Glutamatergic neuron (in vitro differentiated cells): ENCODE data around the gene TRIM38. TPM values are rescaled to one million over a fixed set of nuclear protein-coding genes. Genes with fewer than 3 reads are reported as not detected.

Experiments
- DNase-seq: peaks from one replicate; pipeline ENCODE4 v3.0.0; 2022
- H3K27ac Mint-ChIP-seq: one replicate; pipeline ENCODE4 v1.8.0; 2020; ENCODE audit warnings: mild to moderate bottlenecking, mixed read lengths, inconsistent platforms; ENCODE audit not compliant: unreplicated experiment
- H3K27me3 Mint-ChIP-seq: one replicate; pipeline ENCODE4 v1.8.0; 2020; ENCODE audit warnings: mild to moderate bottlenecking, moderate library complexity, mixed read lengths, inconsistent platforms; ENCODE audit not compliant: unreplicated experiment
- H3K36me3 Mint-ChIP-seq: one replicate; pipeline ENCODE4 v1.8.0; 2020; ENCODE audit warnings: mild to moderate bottlenecking, mixed read lengths, inconsistent platforms; ENCODE audit not compliant: unreplicated experiment
- H3K4me1 Mint-ChIP-seq: one replicate; pipeline ENCODE4 v1.8.0; 2020; ENCODE audit warnings: mild to moderate bottlenecking, low read depth, mixed read lengths, inconsistent platforms; ENCODE audit not compliant: unreplicated experiment
- H3K4me3 Mint-ChIP-seq: one replicate; pipeline ENCODE4 v1.8.0; 2020; ENCODE audit warnings: mild to moderate bottlenecking, mixed read lengths, inconsistent platforms; ENCODE audit not compliant: unreplicated experiment
- H3K9me3 Mint-ChIP-seq: one replicate; pipeline ENCODE4 v1.8.0; 2020; ENCODE audit warnings: mild to moderate bottlenecking, moderate library complexity, mixed read lengths, inconsistent platforms; ENCODE audit not compliant: unreplicated experiment
- CTCF ChIP-seq: fragments of 200-600 bp; sonication (generic); IDR thresholded peaks from one replicate; pipeline ENCODE4 v1.5.0; 2021; ENCODE audit not compliant: partially characterized antibody, unreplicated experiment
- long read RNA-seq: library from polyadenylated mRNA; unstranded; transcript quantifications from one replicate; pipeline ENCODE4 v2.0.0, GENCODE V29; 2020; ENCODE audit not compliant: unreplicated experiment
- total RNA-seq: library from RNA; stranded (reverse); fragmentation: NEBNext Ultra II Directional; extraction: Animal tissue kit (Norgen Biotek cat#: 25700); gene quantifications from one replicate; pipeline ENCODE4 v1.2.1, GENCODE V29; 2021; ENCODE audit not compliant: unreplicated experiment

Gene TRIM38, protein sequence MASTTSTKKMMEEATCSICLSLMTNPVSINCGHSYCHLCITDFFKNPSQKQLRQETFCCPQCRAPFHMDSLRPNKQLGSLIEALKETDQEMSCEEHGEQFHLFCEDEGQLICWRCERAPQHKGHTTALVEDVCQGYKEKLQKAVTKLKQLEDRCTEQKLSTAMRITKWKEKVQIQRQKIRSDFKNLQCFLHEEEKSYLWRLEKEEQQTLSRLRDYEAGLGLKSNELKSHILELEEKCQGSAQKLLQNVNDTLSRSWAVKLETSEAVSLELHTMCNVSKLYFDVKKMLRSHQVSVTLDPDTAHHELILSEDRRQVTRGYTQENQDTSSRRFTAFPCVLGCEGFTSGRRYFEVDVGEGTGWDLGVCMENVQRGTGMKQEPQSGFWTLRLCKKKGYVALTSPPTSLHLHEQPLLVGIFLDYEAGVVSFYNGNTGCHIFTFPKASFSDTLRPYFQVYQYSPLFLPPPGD
- 0.05 TPM for total RNA-seq
- long read RNA-seq: 0 reads

DNA sequence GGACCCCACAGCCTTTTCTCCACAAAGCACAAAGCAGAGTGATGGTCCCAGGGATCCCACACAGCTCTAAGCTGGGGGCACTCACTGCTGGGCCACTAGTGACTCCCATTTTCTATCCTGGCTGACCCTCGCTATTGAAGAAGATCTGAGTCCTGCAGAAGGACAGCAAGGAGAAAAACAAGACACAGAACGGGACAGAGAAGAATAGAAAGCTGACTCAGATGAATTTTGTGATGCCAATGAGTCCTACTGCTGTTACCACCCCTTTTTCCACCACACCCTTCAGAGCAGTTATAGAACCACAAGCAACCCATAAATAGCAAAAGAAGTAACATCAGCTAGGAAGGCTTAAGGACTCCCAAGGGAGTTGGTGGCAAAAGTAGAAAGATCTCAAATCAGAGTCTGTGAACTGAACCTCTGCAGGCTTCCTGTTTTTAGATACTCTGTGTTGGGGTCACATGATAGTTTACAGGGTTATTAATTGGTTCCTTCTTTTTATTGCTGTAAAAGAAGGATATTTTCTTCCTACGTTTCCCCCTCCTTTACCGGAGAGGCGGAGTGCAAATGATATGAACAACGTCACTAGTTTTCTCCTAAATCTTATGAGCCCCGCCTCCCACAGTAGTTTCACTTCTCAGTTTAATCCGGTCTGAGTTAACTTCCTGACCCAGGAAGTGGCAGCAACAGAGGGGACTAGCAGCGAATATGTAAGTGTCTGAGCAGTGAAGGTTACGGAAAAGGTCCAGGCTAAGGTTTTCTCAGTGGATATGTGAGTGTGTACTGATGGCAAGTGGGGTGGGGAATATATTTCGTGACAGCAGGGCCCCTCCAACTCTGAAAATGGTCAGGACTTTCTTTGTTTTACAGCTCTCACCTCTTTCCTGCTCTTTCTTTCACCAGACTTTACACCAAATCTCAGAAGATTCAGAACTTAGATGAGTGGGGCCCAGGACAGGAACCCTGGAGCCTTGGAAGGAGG, at the start of gene TRIM38:
TRIM38 (plus strand) TSS at position 654 of the 979 bp plus-strand sequence. CDS start 3,721 bp downstream, outside the sequence.
- Mint-ChIP-seq H3K27ac (no peak within 1 kb of the TSS), H3K27me3 (peaks cover 3% of the 10 kb centered on the region), H3K4me3 (no peak within 1 kb of the TSS), H3K4me1 (peaks cover 5% of the 10 kb centered on the region), H3K9me3 (peaks cover 4% of the 10 kb centered on the region), H3K36me3 (peaks cover 24% of the 10 kb centered on the region)
- DNase-seq: no peak
- TF ChIP-seq CTCF: no peak

DNA sequence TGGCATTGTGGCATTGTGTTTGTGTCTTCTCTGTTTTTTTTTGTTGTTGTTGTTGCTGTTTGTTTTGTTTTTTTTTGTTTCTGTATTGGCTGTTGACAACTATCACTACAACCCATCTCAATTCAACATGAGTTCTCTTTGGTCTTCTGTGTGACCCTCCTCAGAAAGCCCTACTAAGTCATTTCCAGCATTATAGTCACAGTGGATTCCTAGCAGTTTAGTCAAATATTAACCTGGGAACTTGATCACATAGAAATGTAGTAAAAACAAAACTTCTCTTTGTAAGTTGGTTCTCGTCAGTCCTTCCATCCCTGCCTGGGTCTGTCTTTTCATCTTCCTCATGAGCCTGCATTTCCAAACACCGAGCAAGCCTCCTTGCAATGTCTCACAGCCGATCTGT, 48.9 kb upstream of the TRIM38 start:
- Mint-ChIP-seq H3K27me3 (no peaks in the 10 kb centered on the region), H3K27ac (no peak overlapping the region), H3K36me3 (no peaks in the 10 kb centered on the region), H3K4me3 (no peak overlapping the region), H3K4me1 (no peaks in the 10 kb centered on the region), H3K9me3 (no peaks in the 10 kb centered on the region)
- DNase-seq: no peak
- no peak for TF ChIP-seq CTCF

- Mint-ChIP-seq H3K4me3 (no peak overlapping the region), H3K36me3 (no peaks in the 10 kb centered on the region), H3K27ac (no peak overlapping the region), H3K4me1 (no peaks in the 10 kb centered on the region), H3K9me3 (no peaks in the 10 kb centered on the region), H3K27me3 (no peaks in the 10 kb centered on the region)
- no peak for TF ChIP-seq CTCF
- no peak for DNase-seq
Measured at GRCh38 chr6:25916330-25916729, 46.3 kb upstream of the TRIM38 start.

DNA sequence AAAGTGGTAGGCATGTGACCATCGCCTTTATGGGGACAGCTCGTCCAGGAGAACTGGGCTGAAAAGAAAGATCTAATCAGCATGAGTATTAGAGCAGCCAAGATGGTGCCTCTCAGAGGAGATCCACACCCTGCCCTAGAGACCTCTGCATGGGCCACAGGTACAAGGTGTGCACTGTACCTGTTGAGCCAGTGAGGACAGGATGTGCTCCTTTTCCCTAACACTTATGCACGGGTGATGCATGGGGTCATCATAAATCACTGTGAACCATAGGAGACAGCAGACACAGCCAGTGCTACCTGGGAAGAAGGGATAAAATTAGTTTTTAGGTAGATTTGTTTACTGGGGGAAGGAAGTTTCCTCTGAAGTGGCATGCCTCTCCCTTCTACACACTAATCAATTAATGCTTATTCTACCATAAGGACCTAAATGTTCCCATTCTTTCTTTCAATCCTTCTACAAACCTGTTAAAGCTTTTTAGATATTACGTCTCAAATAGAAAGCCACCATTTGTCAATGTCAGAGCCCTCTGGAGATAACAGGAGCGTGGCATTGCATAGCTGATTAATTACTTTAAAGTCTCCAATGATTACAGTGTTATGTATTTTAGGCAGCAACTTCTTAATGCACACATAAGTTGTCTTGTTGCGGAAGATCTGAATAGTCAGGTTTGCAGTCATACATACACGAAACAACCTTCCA, 45.7 kb upstream of the TRIM38 start:
- Mint-ChIP-seq H3K4me3 (no peak overlapping the region), H3K4me1 (no peaks in the 10 kb centered on the region), H3K36me3 (no peaks in the 10 kb centered on the region), H3K27me3 (no peaks in the 10 kb centered on the region), H3K27ac (no peak overlapping the region), H3K9me3 (no peaks in the 10 kb centered on the region)
- TF ChIP-seq CTCF: no peak
- no peak for DNase-seq
